Measurements from ENCODE around the gene CDH18.

The CDH18 gene

GRCh38 chr5:19701731-19702130 lies 286.3 kb downstream of the CDH18 start:
- H3K27me3 ChIP-seq (ENCODE audit: insufficient read depth, low read length), result no peaks in the 10 kb centered on the region
- no peaks in the 10 kb centered on the region for H3F3A ChIP-seq (ENCODE audit: insufficient read depth, low read length)
- TF ChIP-seq CTCF (IDR thresholded peaks at IDR 0.05; ENCODE audit: low read length) (no peak), EZH2 (IDR thresholded peaks at IDR 0.05; ENCODE audit: borderline replicate concordance, low read length) (no peak)
- no peaks in the 10 kb centered on the region for H3K9me3 ChIP-seq (ENCODE audit: low read length)
- no peaks in the 10 kb centered on the region for H3K79me2 ChIP-seq (ENCODE audit: insufficient read depth, low read length)
- H2AFZ ChIP-seq (ENCODE audit: low read length), result no peak overlapping the region
- H3K27ac ChIP-seq (ENCODE audit: low read depth, low read length, poor library complexity, severe bottlenecking), result no peak overlapping the region
- no peak overlapping the region for H3K4me2 ChIP-seq (ENCODE audit: low read length)
- H3K4me1 ChIP-seq (ENCODE audit: insufficient read depth, low read length, severe bottlenecking), result no peaks in the 10 kb centered on the region
- no peaks in the 10 kb centered on the region for H3K9me2 ChIP-seq (ENCODE audit: low read depth, low read length)
- no peaks in the 10 kb centered on the region for H4K20me1 ChIP-seq (ENCODE audit: insufficient read depth, low read length)
- H3K9ac ChIP-seq (ENCODE audit: low read length), result no peak overlapping the region
- H3K4me3 ChIP-seq (ENCODE audit: low read depth, low read length, poor library complexity, severe bottlenecking), result no peak overlapping the region
- H3K36me3 ChIP-seq (ENCODE audit: insufficient read depth, low read length), result no peaks in the 10 kb centered on the region

GRCh38 chr5:19694949-19695611 lies 292.9 kb downstream of the CDH18 start:
- H3K27me3 ChIP-seq (ENCODE audit: insufficient read depth, low read length), result no peaks in the 10 kb centered on the region
- no peaks in the 10 kb centered on the region for H3K36me3 ChIP-seq (ENCODE audit: insufficient read depth, low read length)
- H3K9me3 ChIP-seq (ENCODE audit: low read length), result no peaks in the 10 kb centered on the region
- no peak overlapping the region for H3K27ac ChIP-seq (ENCODE audit: low read depth, low read length, poor library complexity, severe bottlenecking)
- no peaks in the 10 kb centered on the region for H3F3A ChIP-seq (ENCODE audit: insufficient read depth, low read length)
- H3K9ac ChIP-seq (ENCODE audit: low read length), result no peak overlapping the region
- H3K4me2 ChIP-seq (ENCODE audit: low read length), result no peak overlapping the region
- no peaks in the 10 kb centered on the region for H3K4me1 ChIP-seq (ENCODE audit: insufficient read depth, low read length, severe bottlenecking)
- H3K9me2 ChIP-seq (ENCODE audit: low read depth, low read length), result no peaks in the 10 kb centered on the region
- no peaks in the 10 kb centered on the region for H3K79me2 ChIP-seq (ENCODE audit: insufficient read depth, low read length)
- H2AFZ ChIP-seq (ENCODE audit: low read length), result no peak overlapping the region
- TF ChIP-seq CTCF (IDR thresholded peaks at IDR 0.05; ENCODE audit: low read length), result no peak
- TF ChIP-seq EZH2 (IDR thresholded peaks at IDR 0.05; ENCODE audit: borderline replicate concordance, low read length), result no peak
- no peaks in the 10 kb centered on the region for H4K20me1 ChIP-seq (ENCODE audit: insufficient read depth, low read length)
- no peak overlapping the region for H3K4me3 ChIP-seq (ENCODE audit: low read depth, low read length, poor library complexity, severe bottlenecking)

- no peaks in the 10 kb centered on the region for H3K36me3 ChIP-seq (ENCODE audit: insufficient read depth, low read length)
- no peak overlapping the region for H3K9ac ChIP-seq (ENCODE audit: low read length)
- H3K4me3 ChIP-seq (ENCODE audit: low read depth, low read length, poor library complexity, severe bottlenecking), result no peak overlapping the region
- H3F3A ChIP-seq (ENCODE audit: insufficient read depth, low read length), result no peaks in the 10 kb centered on the region
- TF ChIP-seq CTCF (IDR thresholded peaks at IDR 0.05; ENCODE audit: low read length) (no peak), EZH2 (IDR thresholded peaks at IDR 0.05; ENCODE audit: borderline replicate concordance, low read length) (no peak)
- H3K9me3 ChIP-seq (ENCODE audit: low read length), result no peaks in the 10 kb centered on the region
- H3K9me2 ChIP-seq (ENCODE audit: low read depth, low read length), result no peaks in the 10 kb centered on the region
- no peak overlapping the region for H3K4me2 ChIP-seq (ENCODE audit: low read length)
- H4K20me1 ChIP-seq (ENCODE audit: insufficient read depth, low read length), result no peaks in the 10 kb centered on the region
- H3K4me1 ChIP-seq (ENCODE audit: insufficient read depth, low read length, severe bottlenecking), result no peaks in the 10 kb centered on the region
- no peak overlapping the region for H2AFZ ChIP-seq (ENCODE audit: low read length)
- H3K27ac ChIP-seq (ENCODE audit: low read depth, low read length, poor library complexity, severe bottlenecking), result no peak overlapping the region
- no peaks in the 10 kb centered on the region for H3K27me3 ChIP-seq (ENCODE audit: insufficient read depth, low read length)
- no peaks in the 10 kb centered on the region for H3K79me2 ChIP-seq (ENCODE audit: insufficient read depth, low read length)
These were observed 297.0 kb downstream of the CDH18 start for GRCh38 chr5:19690978-19691377.

All from OCI-LY1 (cell line).